Gastrocnemius medialis (tissue), 4 donors: Measurements from ENCODE around the gene AFF3.

Source experiments
- POLR2A ChIP-seq, 2 donors: fragments of 450-650 bp; IDR thresholded peaks; one replicate each; pipeline ENCODE4 v1.6.1; 2017; ENCODE audit warnings: antibody characterized with exemption in 2 of 2, mild to moderate bottlenecking in 2 of 2, moderate library complexity in 2 of 2
- TF ChIP-seq, protein P1 (sequence below), 5 experiments: fragments of 450-650 bp in 3 of 5; fragments of 200-600 bp in 2 of 5; sonication (generic) in 2 of 5; IDR thresholded peaks in 4 of 5; conservative IDR thresholded peaks in 1 of 5; 1 replicate in 4 of 5; 2 replicates in 1 of 5; pipeline ENCODE4 v1.5.1; 2016 to 2019; ENCODE audit warnings: antibody characterized with exemption in 5 of 5, mild to moderate bottlenecking in 3 of 5, moderate library complexity in 3 of 5

DNA sequence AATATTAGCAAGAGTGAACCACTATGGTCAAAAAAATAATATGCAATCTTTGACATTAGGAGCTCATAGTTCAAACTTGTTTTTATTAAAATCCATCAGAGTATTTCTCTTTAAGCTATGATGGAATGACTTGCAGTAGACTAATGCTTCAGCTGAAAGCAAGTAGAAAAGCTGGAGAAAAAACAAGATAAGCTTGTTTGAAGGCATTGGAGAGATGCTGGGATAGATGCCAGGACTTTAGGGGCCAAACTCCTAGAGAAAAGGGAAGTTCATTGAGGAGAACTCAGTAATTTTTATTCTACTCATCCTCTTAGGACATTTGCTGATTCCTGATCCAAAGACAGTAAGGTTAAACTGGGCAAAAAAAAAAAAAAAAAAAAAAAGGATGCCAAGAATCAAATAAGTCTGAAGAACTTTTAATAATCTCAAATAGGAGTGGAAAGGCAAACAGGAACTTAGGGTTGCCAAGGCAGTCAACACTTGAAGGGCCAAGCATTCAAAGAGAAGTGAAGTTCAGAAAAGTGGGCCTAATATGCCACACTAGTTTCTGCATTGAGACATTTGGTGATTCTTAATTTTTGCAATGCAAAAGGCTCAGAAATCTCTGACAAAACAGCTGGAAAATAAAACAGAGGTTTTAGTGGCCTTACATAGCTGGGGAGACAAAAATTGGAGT, 19.7 kb upstream of the AFF3 start:
- TF ChIP-seq, protein P1, sequence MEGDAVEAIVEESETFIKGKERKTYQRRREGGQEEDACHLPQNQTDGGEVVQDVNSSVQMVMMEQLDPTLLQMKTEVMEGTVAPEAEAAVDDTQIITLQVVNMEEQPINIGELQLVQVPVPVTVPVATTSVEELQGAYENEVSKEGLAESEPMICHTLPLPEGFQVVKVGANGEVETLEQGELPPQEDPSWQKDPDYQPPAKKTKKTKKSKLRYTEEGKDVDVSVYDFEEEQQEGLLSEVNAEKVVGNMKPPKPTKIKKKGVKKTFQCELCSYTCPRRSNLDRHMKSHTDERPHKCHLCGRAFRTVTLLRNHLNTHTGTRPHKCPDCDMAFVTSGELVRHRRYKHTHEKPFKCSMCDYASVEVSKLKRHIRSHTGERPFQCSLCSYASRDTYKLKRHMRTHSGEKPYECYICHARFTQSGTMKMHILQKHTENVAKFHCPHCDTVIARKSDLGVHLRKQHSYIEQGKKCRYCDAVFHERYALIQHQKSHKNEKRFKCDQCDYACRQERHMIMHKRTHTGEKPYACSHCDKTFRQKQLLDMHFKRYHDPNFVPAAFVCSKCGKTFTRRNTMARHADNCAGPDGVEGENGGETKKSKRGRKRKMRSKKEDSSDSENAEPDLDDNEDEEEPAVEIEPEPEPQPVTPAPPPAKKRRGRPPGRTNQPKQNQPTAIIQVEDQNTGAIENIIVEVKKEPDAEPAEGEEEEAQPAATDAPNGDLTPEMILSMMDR (IDR thresholded peaks at IDR 0.05 in 4 of 5, conservative IDR thresholded peaks at IDR 0.05 in 1 of 5), result no peak
- TF ChIP-seq POLR2A (IDR thresholded peaks at IDR 0.05), result no peak
